K562 (cell line): ENCODE results near the gene GABBR1. TPM values are rescaled to one million over a fixed set of nuclear protein-coding genes. Genes with fewer than 3 reads are reported as not detected.

ENCODE experiments used
- ATF1 ChIP-seq, 2 experiments: fragments of 450-650 bp in 1 of 2; IDR thresholded peaks; 2 replicates each; pipeline ENCODE4 v1.6.1; 2016; ENCODE audit warnings: missing compliant biosample characterization in 1 of 2, missing genetic modification characterization in 1 of 2
- CHD7 ChIP-seq: fragments of 200-600 bp; sonication (generic); IDR thresholded peaks from one replicate; pipeline ENCODE4 v1.6.1; 2012; ENCODE audit warnings: mild to moderate bottlenecking, low read depth, low read length, inconsistent platforms
- DIDO1 ChIP-seq: fragments of 450-650 bp; IDR thresholded peaks from 2 replicates; pipeline ENCODE4 v1.6.1; 2016; ENCODE audit warnings: low read depth, missing biosample characterization, missing genetic modification characterization
- DNMT1 ChIP-seq: fragments of 450-650 bp; IDR thresholded peaks from 2 replicates; pipeline ENCODE4 v1.6.1; 2016; ENCODE audit warnings: antibody characterized with exemption, mild to moderate bottlenecking
- SIX5 ChIP-seq, 2 experiments: IDR thresholded peaks; 2 replicates each; pipeline ENCODE4 v1.6.1; 2011; ENCODE audit warnings: low read length in 2 of 2, borderline replicate concordance in 1 of 2, low read depth in 1 of 2, mild to moderate bottlenecking in 1 of 2, moderate library complexity in 1 of 2; ENCODE audit not compliant: insufficient read depth in 1 of 2
- TBP ChIP-seq: optimal IDR thresholded peaks from 2 replicates; pipeline ENCODE3; 2011; ENCODE audit warnings: low read depth, low read length, improper control_type of control experiment
- ZNF384 ChIP-seq: IDR thresholded peaks from 2 replicates; pipeline ENCODE4 v1.6.1; 2012; ENCODE audit warnings: low read depth, low read length, improper control_type of control experiment
- ZNF436 ChIP-seq: fragments of 250-450, 450-650 bp; sonication (Bioruptor Pico); formaldehyde crosslinking; IDR thresholded peaks from 2 replicates; pipeline ENCODE4 v1.7.0; 2020; ENCODE audit warnings: mild to moderate bottlenecking
- polyA plus RNA-seq, 8 experiments: library from polyadenylated mRNA; depleted of rRNA in 4 of 8; stranded (reverse) in 5 of 8; unstranded in 3 of 8; fragments of >200 nt; fragmentation: Nextera tagmentation in 2 of 8; fragmentation: Illumina TruSeq in 1 of 8; extraction: Ambion mirVana in 2 of 8; extraction: Trizol in 1 of 8; gene quantifications; 2 replicates each; pipeline versions ENCODE4 v1.2.1 to v1.2.3, GENCODE V29; 2011 to 2014; ENCODE audit warnings: inconsistent platforms in 1 of 8, missing spikeins in 1 of 8
- total RNA-seq, 7 experiments: library from RNA; depleted of rRNA in 6 of 7; stranded (reverse); fragments of >200 nt in 6 of 7; fragmentation: Illumina TruSeq in 2 of 7; extraction: Trizol in 2 of 7; gene quantifications; 2 replicates each; pipeline versions ENCODE4 v1.2.1 to v1.2.3, GENCODE V29; 2011 to 2021; ENCODE audit warnings: low replicate concordance in 1 of 7
- TF ChIP-seq, protein P1 (sequence below): fragments of 450-650 bp; IDR thresholded peaks from 2 replicates; pipeline ENCODE4 v1.6.1; 2018; ENCODE audit warnings: mild to moderate bottlenecking, low read depth; ENCODE audit not compliant: partially characterized antibody
- TF ChIP-seq, protein P2 (sequence below): sonication (generic); formaldehyde crosslinking; IDR thresholded peaks from 2 replicates; pipeline ENCODE4 v1.8.0; 2022; ENCODE audit warnings: mild to moderate bottlenecking, missing genetic modification reagents

GABBR1 gene
- total and polyA plus RNA-seq, 9 of the 15 experiments (the other 6 are each of a cell fraction or from before 2014, with no cell fraction given) = 2.2 to 48.3 (median 20.8) TPM

- TF ChIP-seq CHD7 = no peak
- peak; percentile 71 for TF ChIP-seq ATF1 (CRISPR knock-in tag; IDR thresholded peaks at IDR 0.05)
- peak; percentile 99 for TF ChIP-seq ATF1 (tag; IDR thresholded peaks at IDR 0.05)
- TF ChIP-seq, protein P1, sequence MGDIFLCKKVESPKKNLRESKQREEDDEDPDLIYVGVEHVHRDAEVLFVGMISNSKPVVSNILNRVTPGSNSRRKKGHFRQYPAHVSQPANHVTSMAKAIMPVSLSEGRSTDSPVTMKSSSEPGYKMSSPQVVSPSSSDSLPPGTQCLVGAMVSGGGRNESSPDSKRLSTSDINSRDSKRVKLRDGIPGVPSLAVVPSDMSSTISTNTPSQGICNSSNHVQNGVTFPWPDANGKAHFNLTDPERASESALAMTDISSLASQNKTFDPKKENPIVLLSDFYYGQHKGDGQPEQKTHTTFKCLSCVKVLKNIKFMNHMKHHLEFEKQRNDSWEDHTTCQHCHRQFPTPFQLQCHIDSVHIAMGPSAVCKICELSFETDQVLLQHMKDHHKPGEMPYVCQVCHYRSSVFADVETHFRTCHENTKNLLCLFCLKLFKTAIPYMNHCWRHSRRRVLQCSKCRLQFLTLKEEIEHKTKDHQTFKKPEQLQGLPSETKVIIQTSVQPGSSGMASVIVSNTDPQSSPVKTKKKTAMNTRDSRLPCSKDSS = no peak
- peak; percentile 94 for TF ChIP-seq TBP
- TF ChIP-seq, protein P2, sequence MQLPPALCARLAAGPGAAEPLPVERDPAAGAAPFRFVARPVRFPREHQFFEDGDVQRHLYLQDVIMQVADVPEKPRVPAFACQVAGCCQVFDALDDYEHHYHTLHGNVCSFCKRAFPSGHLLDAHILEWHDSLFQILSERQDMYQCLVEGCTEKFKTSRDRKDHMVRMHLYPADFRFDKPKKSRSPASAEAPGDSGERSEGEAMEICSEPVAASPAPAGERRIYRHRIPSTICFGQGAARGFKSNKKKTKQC (CRISPR knock-in tag) = peak; percentile 30; the same call in 1 of the 2 replicates
- no peak for TF ChIP-seq ZNF384
- TF ChIP-seq ZNF436 (CRISPR knock-in tag) = no peak
- peak; percentile 76 for TF ChIP-seq DIDO1 (tag)
- 0 out of 4 replicates have a peak, but pooled peaks of 1 of the 2 experiments have one; percentile 28 for TF ChIP-seq SIX5 (IDR thresholded peaks at IDR 0.05; ENCODE audit: borderline replicate concordance in 1 of 2, insufficient read depth in 1 of 2, low read depth in 1 of 2, low read length in 2 of 2)
- TF ChIP-seq DNMT1 = no peak
Measured at GRCh38 chr6:29649701-29650673, 17.0 kb upstream of the GABBR1 start (continued).
